ENCODE measurements around the gene VAMP8.

DNA sequence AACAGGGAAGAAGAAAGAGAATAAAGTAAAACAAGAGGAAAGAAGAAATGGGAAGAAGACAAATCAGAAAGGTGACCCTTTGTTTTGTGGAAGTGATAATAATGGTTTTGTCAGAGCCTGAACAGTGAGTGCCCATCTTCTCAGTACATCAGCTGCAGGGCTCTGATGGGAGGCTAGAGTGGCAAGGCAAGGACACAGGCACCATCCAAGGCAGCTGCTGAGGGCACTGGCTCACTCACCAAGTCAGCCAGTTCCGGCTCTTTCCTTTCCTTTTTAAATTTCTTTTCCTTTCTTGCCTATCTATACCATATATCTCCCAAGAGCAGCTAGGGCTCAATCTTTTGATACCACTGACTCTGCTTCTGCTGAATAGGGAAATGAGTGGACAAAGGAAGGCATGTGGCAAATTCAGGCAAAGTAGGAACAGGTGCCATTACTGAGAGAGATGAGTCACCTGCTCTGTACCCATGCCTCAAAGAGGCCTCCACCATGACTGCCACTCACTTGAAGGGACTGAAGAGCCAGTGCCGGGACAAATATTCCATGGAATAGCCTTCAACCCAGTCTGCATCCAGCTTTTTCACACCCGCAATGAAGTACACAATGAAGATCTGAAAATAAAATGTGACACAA, 22.3 kb upstream of the VAMP8 start:
- TF ChIP-seq, protein P1, sequence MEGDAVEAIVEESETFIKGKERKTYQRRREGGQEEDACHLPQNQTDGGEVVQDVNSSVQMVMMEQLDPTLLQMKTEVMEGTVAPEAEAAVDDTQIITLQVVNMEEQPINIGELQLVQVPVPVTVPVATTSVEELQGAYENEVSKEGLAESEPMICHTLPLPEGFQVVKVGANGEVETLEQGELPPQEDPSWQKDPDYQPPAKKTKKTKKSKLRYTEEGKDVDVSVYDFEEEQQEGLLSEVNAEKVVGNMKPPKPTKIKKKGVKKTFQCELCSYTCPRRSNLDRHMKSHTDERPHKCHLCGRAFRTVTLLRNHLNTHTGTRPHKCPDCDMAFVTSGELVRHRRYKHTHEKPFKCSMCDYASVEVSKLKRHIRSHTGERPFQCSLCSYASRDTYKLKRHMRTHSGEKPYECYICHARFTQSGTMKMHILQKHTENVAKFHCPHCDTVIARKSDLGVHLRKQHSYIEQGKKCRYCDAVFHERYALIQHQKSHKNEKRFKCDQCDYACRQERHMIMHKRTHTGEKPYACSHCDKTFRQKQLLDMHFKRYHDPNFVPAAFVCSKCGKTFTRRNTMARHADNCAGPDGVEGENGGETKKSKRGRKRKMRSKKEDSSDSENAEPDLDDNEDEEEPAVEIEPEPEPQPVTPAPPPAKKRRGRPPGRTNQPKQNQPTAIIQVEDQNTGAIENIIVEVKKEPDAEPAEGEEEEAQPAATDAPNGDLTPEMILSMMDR (IDR thresholded peaks at IDR 0.05; ENCODE audit: low read depth, low read length, poor library complexity, severe bottlenecking) = no peak
- no peak for TF ChIP-seq EZH2phosphoT487 (IDR thresholded peaks at IDR 0.05; ENCODE audit: borderline replicate concordance, low read length)

Measured in DOHH2 (cell line).